Measurements from ENCODE around the gene FOXK1. TPM values are rescaled to one million over a fixed set of nuclear protein-coding genes. Genes with fewer than 3 reads are reported as not detected.

FOXK1 gene
- total RNA-seq, 2 donors from 2014 or later, result 19.4 to 24.8 TPM

GRCh38 chr7:4722960-4723630, 41.0 kb downstream of the FOXK1 start:
- Histone ChIP-seq H3K4me3 (no peak overlapping the region), H3K27ac (no peak overlapping the region), H3K4me1 (peaks cover 0 to 47% of the 10 kb centered on the region in 2 donors), H3K27me3 (no peaks in the 10 kb centered on the region), H3K36me3 (peaks cover 13% of the 10 kb centered on the region), H3K9me3 (no peaks in the 10 kb centered on the region)
- no peak for DNase-seq (ENCODE audit: low spot score)
- TF ChIP-seq CTCF (IDR thresholded peaks at IDR 0.05), result no peak

GRCh38 chr7:4724648-4725013, 42.5 kb downstream of the FOXK1 start:
- Histone ChIP-seq H3K4me1 (peaks cover 0 to 47% of the 10 kb centered on the region in 2 donors), H3K36me3 (peaks cover 9% of the 10 kb centered on the region), H3K27me3 (no peaks in the 10 kb centered on the region), H3K4me3 (peak overlapping the region; percentile 29 to 48), H3K27ac (peak overlapping the region; percentile 81 to 82), H3K9me3 (no peaks in the 10 kb centered on the region)
- DNase-seq (ENCODE audit: low spot score), result no peak
- no peak for TF ChIP-seq CTCF (IDR thresholded peaks at IDR 0.05)

- peak overlapping the region; percentile 81 to 82 for H3K27ac ChIP-seq
- DNase-seq (ENCODE audit: low spot score), result peak; percentile 90
- peaks cover 0 to 47% of the 10 kb centered on the region in 2 donors for H3K4me1 ChIP-seq
- no peak for TF ChIP-seq CTCF (IDR thresholded peaks at IDR 0.05)
- no peaks in the 10 kb centered on the region for H3K27me3 ChIP-seq
- peaks cover 9% of the 10 kb centered on the region for H3K36me3 ChIP-seq
- H3K4me3 ChIP-seq, result peak overlapping the region; percentile 29 to 48
- no peaks in the 10 kb centered on the region for H3K9me3 ChIP-seq
Observed at GRCh38 chr7:4725014-4725849, 43.1 kb downstream of the FOXK1 start.

- no peaks in the 10 kb centered on the region for H3K27me3 ChIP-seq
- peaks cover 0 to 54% of the 10 kb centered on the region in 2 donors for H3K4me1 ChIP-seq
- DNase-seq (ENCODE audit: low spot score), result no peak
- TF ChIP-seq CTCF (IDR thresholded peaks at IDR 0.05), result no peak
- H3K9me3 ChIP-seq, result no peaks in the 10 kb centered on the region
- H3K27ac ChIP-seq, result peak overlapping the region; percentile 81 to 82
- H3K36me3 ChIP-seq, result peaks cover 9% of the 10 kb centered on the region
- H3K4me3 ChIP-seq, result peak overlapping the region; percentile 29 to 48
Observed at GRCh38 chr7:4725850-4726450, 43.9 kb downstream of the FOXK1 start.

GRCh38 chr7:4726566-4726965, 44.5 kb downstream of the FOXK1 start:
- Histone ChIP-seq H3K27me3 (no peaks in the 10 kb centered on the region), H3K36me3 (peaks cover 9% of the 10 kb centered on the region), H3K4me3 (no peak overlapping the region), H3K4me1 (peaks cover 0 to 56% of the 10 kb centered on the region in 2 donors), H3K9me3 (no peaks in the 10 kb centered on the region), H3K27ac (peak overlapping the region; percentile 81 to 82)
- TF ChIP-seq CTCF (IDR thresholded peaks at IDR 0.05), result no peak
- no peak for DNase-seq (ENCODE audit: low spot score)

All from right atrium auricular region (tissue), 2 donors.